Endothelial cell of umbilical vein (primary cell): ENCODE results near the gene FARP2. TPM values are rescaled to one million over a fixed set of nuclear protein-coding genes. Genes with fewer than 3 reads are reported as not detected.

Experiments used
- BruUV-seq: library from RNA; stranded (reverse); fragments of 400-500 nt; replicated peaks from 2 replicates; lab custom pipeline; 2021; lab: Mats Ljungman, UMichigan
- CTCF ChIA-PET: fragments of 300-600, 350-600 bp; sonication (Branson Sonifier 250); formaldehyde crosslinking; loops from one replicate; lab custom pipeline; 2021; ENCODE audit warnings: antibody characterized with exemption, inconsistent platforms; lab: Charles Lee
- POLR2A ChIA-PET: fragments of 300-600, 350-600 bp; sonication (Branson Sonifier 250); formaldehyde crosslinking; loops from one replicate; lab custom pipeline; 2021; ENCODE audit warnings: antibody characterized with exemption, inconsistent platforms; lab: Charles Lee
- DNase-seq: peaks from one replicate; pipeline ENCODE4 v3.0.0-alpha.2; 2011; ENCODE audit warnings: low read depth, low spot score
- FAIRE-seq: peaks from 2 replicates; lab custom pipeline; 2011; peaks lifted over from hg19 to GRCh38; lab: Jason Lieb, UNC
- H2AFZ ChIP-seq: 2 replicates; pipeline ENCODE4 v1.6.0; 2012; ENCODE audit warnings: low read depth, low read length, control low read depth, inconsistent platforms
- H3K27ac ChIP-seq: 2 replicates; pipeline ENCODE4 v1.5.1; 2011; ENCODE audit warnings: low read depth, mild to moderate bottlenecking, control low read depth, low read length, moderate library complexity; ENCODE audit not compliant: insufficient read depth
- H3K27me3 ChIP-seq, 2 experiments: 2 replicates each; pipeline versions ENCODE4 v1.6.0 to v1.6.1; 2011; ENCODE audit warnings: low read length in 2 of 2, mixed read lengths in 1 of 2; ENCODE audit not compliant: control insufficient read depth in 2 of 2, insufficient read depth in 2 of 2
- H3K36me3 ChIP-seq, 2 experiments: 2 replicates in 1 of 2; 3 replicates in 1 of 2; pipeline ENCODE4 v1.5.1; 2011; ENCODE audit warnings: low read length in 2 of 2, mild to moderate bottlenecking in 1 of 2, moderate library complexity in 1 of 2; ENCODE audit not compliant: control insufficient read depth in 2 of 2, insufficient read depth in 2 of 2; ENCODE audit errors: extremely low read depth in 1 of 2
- H3K4me1 ChIP-seq: 3 replicates; pipeline ENCODE4 v1.5.1; 2011; ENCODE audit warnings: mild to moderate bottlenecking, low read length; ENCODE audit not compliant: control insufficient read depth, insufficient read depth; ENCODE audit errors: extremely low read depth
- H3K4me2 ChIP-seq: 2 replicates; pipeline ENCODE4 v1.6.1; 2011; ENCODE audit warnings: low read length, control low read depth, mixed read lengths; ENCODE audit not compliant: insufficient read depth
- H3K4me3 ChIP-seq, 3 experiments: fragments of 200-600 bp in 1 of 3; sonication (generic), shearing (Covaris generic) in 1 of 3; replicated peaks in 1 of 3; 2 replicates each; pipeline ENCODE4 v1.5.1; 2011 to 2016; ENCODE audit warnings: control low read depth in 3 of 3, low read length in 3 of 3, mild to moderate bottlenecking in 2 of 3, inconsistent platforms in 1 of 3, low read depth in 1 of 3, moderate library complexity in 1 of 3; ENCODE audit not compliant: insufficient read depth in 1 of 3
- H3K79me2 ChIP-seq: 2 replicates; pipeline ENCODE4 v1.6.0; 2012; ENCODE audit warnings: low read length, inconsistent platforms; ENCODE audit not compliant: control insufficient read depth, insufficient read depth
- H3K9ac ChIP-seq: replicated peaks from 2 replicates; pipeline ENCODE3; 2011; ENCODE audit warnings: low read length, control low read depth; ENCODE audit not compliant: insufficient read depth; ENCODE audit errors: extremely low read depth
- H3K9me1 ChIP-seq: replicated peaks from 3 replicates; pipeline ENCODE4 v1.6.0; 2011; ENCODE audit warnings: mild to moderate bottlenecking, low read length; ENCODE audit not compliant: control insufficient read depth, insufficient read depth; ENCODE audit errors: extremely low read depth
- H3K9me3 ChIP-seq: replicated peaks from 2 replicates; pipeline ENCODE4 v1.5.1; 2012; ENCODE audit warnings: low read length, inconsistent platforms; ENCODE audit not compliant: control insufficient read depth, insufficient read depth
- H4K20me1 ChIP-seq: replicated peaks from 2 replicates; pipeline ENCODE3; 2011; ENCODE audit warnings: mild to moderate bottlenecking, low read length; ENCODE audit not compliant: control insufficient read depth, insufficient read depth; ENCODE audit errors: extremely low read depth
- CTCF ChIP-seq, 2 donors: IDR thresholded peaks; 1 replicate in 1 of 2; 2 replicates in 1 of 2; pipeline ENCODE4 v1.5.1; 2011; ENCODE audit warnings: low read length in 2 of 2, mild to moderate bottlenecking in 2 of 2, moderate library complexity in 2 of 2, control low read depth in 1 of 2, inconsistent platforms in 1 of 2, low read depth in 1 of 2; ENCODE audit not compliant: insufficient read depth in 1 of 2; ENCODE audit errors: extremely low read depth in 1 of 2
- EZH2 ChIP-seq: IDR thresholded peaks from 2 replicates; pipeline ENCODE4 v1.6.1; 2012; ENCODE audit warnings: borderline replicate concordance, low read depth, mild to moderate bottlenecking, moderate library complexity, low read length, inconsistent platforms; ENCODE audit not compliant: severe bottlenecking
- FOS ChIP-seq: IDR thresholded peaks from 2 replicates; pipeline ENCODE4 v1.6.1; 2011; ENCODE audit warnings: mild to moderate bottlenecking, low read length, moderate library complexity, borderline replicate concordance; ENCODE audit not compliant: insufficient read depth
- GATA2 ChIP-seq: IDR thresholded peaks from 2 replicates; pipeline ENCODE4 v1.7.0; 2011; ENCODE audit warnings: low read depth, mild to moderate bottlenecking, moderate library complexity, mixed read lengths, low read length; ENCODE audit not compliant: insufficient read length, insufficient read depth
- JUN ChIP-seq: IDR thresholded peaks from 2 replicates; pipeline ENCODE4 v1.6.1; 2011; ENCODE audit warnings: borderline replicate concordance, low read depth; ENCODE audit not compliant: insufficient read length, insufficient read depth
- MAX ChIP-seq: IDR thresholded peaks from 2 replicates; pipeline ENCODE4 v1.6.1; 2011; ENCODE audit not compliant: insufficient read depth, insufficient read length
- MYC ChIP-seq: IDR thresholded peaks from one replicate; pipeline ENCODE4 v1.6.1; 2011; ENCODE audit warnings: mild to moderate bottlenecking, low read depth, low read length
- POLR2A ChIP-seq: IDR thresholded peaks from 2 replicates; pipeline ENCODE4 v1.6.1; 2012; ENCODE audit warnings: low read depth, mild to moderate bottlenecking, control low read depth, low read length
- POLR2AphosphoS5 ChIP-seq: IDR thresholded peaks from 2 replicates; pipeline ENCODE4 v1.6.1; 2012; ENCODE audit warnings: low read depth, mild to moderate bottlenecking, control low read depth, low read length, moderate library complexity; ENCODE audit not compliant: insufficient read depth
- dilution Hi-C: fragments of 300-500 bp; cut with MboI; formaldehyde crosslinking; loops from one replicate; pipeline ENCODE4 v1.15.0; 2019; ENCODE audit warnings: low sequenced_read_pairs; ENCODE audit not compliant: extremely low pct_ligation_motif_present
- intact Hi-C: fragments of 100-400 bp; cut with micrococcal nuclease; formaldehyde crosslinking; loops from one replicate; pipeline ENCODE4 v1.10.0; 2022
- polyA plus RNA-seq, 4 experiments: library from polyadenylated mRNA; depleted of rRNA in 3 of 4; stranded (reverse) in 3 of 4; unstranded in 1 of 4; fragments of >200 nt; gene quantifications; 2 replicates each; pipeline versions ENCODE4 v1.2.1 to v1.2.3, GENCODE V29; 2011 to 2012; ENCODE audit warnings: missing spikeins in 1 of 4
- total RNA-seq: library from RNA; stranded (reverse); gene quantifications from 2 replicates; pipeline ENCODE4 v1.2.3, GENCODE V29; 2021

FARP2 gene
- total and polyA plus RNA-seq, 2 donors (not counting 3 experiments of a cell fraction or from before 2014, with no cell fraction given) = 15.3 to 45.3 TPM

- DNase-seq = no peak
- Histone ChIP-seq H3K4me2 (no peak overlapping the region), H3K4me3 (no peak overlapping the region), H3K9me1 (no peaks in the 10 kb centered on the region), H3K36me3 (peaks cover 19% of the 10 kb centered on the region in 2 experiments), H3K27me3 (no peaks in the 10 kb centered on the region), H3K9ac (no peak overlapping the region), H4K20me1 (peaks cover 11% of the 10 kb centered on the region), H3K9me3 (no peaks in the 10 kb centered on the region), H3K27ac (no peak overlapping the region), H2AFZ (no peak overlapping the region), H3K4me1 (peaks cover 25% of the 10 kb centered on the region), H3K79me2 (peaks cover 79% of the 10 kb centered on the region)
- POLR2A ChIA-PET = no interaction called here
- intact Hi-C loops (no loop called here), dilution Hi-C loops (no loop called here)
- CTCF ChIA-PET = no interaction called here
- FAIRE-seq = no peak
- TF ChIP-seq JUN (no peak), CTCF (IDR thresholded peaks at IDR 0.05; ENCODE audit: extremely low read depth in 1 of 2, insufficient read depth in 1 of 2, low read depth in 1 of 2, low read length in 2 of 2) (no peak), MAX (no peak), MYC (no peak), FOS (no peak), EZH2 (no peak), POLR2A (no peak), POLR2AphosphoS5 (no peak), GATA2 (no peak)
- BruUV-seq = no TSS peak
Observed at GRCh38 chr2:241325257-241325656, 30.8 kb upstream of the FARP2 start.
